Measurements from ENCODE around the gene TXNRD3.

Gene TXNRD3

DNA sequence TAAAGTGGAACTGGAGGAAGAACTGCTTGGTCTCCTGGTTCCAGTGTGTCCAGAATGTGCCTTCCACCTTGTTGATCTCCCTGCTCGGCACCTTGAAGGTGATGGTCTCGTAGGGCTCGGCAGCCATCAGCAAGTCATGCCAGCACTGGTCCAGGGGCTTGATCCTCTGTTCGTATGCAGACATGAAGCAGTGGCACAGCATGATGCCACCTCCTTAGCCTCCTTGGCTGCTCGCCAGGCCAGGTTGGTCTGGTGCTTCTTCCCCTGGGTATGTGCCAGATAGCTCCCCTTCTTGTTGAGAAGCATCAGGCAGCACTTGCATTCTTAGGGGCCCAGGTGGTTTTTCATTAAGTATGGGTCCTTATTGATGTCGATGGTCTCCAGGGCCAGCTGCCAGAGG, 17.8 kb upstream of the TXNRD3 start:
- no peak overlapping the region for H3K4me3 ChIP-seq (ENCODE audit: low read depth, low read length)

DNA sequence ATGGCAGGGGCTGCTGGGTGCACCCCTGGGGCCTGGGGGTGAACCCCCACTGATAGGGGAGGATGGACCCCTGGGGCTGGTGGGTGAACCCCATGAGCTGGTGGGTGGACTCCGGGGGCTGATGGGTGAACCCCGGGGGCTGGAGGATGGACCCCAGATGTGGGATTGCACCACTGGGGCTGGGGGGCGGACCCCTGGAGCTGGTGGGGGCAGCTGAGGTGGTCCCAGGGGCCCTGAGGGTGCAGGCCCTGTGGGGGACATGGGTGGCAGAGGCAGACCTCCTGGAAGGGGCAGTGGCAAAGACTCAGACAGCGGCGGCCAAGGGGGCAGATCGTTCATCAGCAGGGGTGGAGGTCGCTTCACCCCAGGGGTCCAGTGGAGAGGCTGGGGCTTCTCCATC, 17.4 kb upstream of the TXNRD3 start:
- H3K4me3 ChIP-seq (ENCODE audit: low read depth, low read length): no peak overlapping the region

DNA sequence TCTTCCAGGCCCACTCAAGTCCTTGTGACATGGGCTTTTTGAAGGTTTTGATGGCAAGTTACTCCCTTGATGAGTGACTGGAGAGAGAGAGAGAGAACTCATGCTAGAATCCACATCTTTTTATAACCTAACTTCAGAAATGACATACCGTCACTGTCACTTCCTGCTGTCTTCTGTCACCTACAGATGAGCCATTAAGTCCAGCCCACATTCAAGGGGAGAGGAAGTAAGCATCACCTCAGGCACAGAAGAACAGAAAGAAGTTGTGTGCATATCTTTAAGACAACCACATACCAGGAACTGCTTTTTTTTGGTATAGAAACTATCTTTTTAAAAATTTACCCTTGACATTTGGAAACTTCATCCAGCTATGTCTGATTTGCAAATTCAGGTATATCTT, 16.6 kb upstream of the TXNRD3 start:
- no peak overlapping the region for H3K4me3 ChIP-seq (ENCODE audit: low read depth, low read length)

DNA sequence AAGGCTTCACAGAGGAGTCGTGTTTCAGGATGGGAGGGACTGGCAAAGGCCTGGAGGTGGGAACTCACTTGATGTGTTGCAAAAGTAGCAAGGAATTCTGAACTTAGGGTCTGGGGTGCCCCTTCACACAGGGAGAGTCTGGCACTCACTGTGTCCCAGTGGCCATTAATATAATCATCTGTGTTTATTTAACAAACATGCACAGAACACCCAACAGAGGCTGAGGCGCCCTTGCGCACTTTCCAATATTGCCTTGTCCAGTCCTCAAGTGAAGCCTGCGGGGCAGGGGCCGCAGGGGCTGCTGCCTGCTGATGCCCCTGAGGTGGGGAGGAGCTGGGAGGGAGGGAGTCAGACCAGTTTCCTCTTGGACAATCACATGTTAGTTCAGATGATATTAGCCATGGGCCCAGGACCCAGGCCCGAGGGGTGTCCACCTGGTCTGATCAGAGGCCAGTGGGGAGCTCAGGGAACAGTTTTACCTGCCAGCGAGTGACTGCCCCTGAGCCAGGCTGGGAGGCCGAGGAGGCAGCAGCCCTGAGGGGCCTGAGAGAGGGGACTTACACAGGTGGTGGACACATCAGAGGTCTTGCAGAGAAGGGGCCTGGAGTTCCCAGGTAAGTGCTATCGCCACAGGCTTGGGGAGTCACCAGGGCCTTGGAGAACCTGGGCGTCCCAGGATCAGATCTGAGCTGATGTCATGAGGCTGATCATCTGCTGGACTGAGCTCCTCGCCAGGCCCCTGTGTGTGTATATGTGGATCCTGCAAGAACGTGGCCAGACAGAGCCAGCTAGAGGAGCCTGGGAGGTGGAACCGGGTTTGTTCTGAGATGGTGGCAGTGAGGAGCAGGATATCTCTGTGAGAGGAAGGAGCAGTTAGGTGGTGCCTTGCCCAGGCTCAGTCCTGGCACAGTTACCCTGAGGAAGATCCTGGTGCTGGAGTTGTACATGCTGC, 13.8 kb upstream of the TXNRD3 start:
- no peak overlapping the region for H3K4me3 ChIP-seq (ENCODE audit: low read depth, low read length)

DNA sequence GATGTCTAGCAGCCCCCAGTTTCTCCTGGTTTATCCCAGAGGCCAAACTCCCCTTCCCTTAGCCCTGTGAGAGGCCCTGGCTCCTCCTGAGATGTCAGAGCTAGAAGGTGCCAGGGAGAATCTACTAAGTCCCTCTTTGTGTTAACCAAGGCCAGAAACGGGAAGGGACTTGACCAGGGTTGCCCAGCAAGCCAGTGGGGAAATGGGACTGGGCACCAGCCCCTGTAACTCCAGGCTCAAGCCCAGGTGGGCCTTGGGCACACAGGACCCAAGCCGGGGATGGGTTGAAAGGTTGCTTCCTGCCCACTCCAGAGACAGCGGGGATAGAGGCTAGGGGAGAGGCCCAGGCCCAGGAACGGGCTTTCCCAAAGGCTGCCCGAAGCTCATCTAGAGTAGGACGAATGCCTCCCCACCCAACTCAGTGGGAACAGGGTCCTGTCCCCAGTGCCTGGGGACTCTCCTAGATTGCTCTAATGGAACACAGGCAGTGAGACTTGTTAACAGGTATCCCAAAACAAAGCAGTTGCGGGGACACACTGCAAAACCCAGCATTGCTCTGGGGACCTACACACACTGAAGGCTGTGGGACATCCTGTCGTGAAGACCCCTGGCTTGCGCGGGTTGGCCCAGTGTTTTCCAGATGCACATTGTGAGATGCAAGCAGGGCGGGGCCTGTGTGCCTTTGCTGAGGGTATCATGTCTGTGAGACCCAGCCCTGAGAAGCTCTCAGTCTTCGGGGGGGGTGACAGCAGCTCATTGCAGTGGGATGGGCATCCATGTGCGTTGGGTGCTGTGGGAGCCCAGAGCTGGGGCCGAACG, 12.9 kb upstream of the TXNRD3 start:
- H3K4me3 ChIP-seq (ENCODE audit: low read depth, low read length): no peak overlapping the region

DNA sequence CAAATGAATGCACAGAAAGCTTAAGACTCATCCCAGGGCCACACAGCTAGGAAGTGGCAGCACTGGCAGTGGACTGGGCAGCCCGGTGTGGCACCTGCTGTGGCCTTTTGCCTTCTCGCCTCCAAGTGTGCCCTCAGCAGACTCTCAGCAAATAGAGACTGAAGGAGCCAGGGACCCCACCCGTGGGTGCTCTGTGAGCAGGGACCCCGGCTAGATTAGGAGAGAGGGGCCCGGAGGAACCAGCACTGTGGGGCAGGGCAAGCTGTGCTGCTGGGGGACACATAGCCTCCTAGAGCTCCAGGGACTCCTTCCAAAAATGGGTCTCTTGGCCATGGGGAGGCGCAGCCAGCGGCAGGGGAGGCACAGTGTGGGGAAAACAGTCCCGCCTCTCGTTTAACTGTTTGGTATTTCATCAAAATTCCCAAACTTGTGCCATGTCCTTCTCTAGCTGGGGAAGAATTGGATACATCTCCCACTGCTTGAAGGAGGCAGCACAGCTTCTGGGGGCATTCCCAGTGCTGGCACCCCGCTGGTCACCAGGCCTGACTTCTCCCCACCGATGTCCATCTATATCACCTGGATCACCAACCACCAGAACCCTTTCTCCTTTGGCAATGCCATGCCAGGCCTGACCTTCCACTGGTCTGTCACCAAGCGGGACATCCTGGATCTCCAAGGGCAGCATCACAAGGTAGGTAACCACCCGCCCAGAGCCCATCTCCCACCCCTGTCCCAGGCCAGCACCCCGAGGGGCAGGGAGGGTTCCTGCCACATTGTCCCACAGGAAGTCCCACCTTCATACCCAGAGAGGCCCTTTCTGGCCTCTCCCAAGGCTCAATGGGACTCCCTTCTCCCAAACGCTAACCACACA, 12.0 kb upstream of the TXNRD3 start:
- H3K4me3 ChIP-seq (ENCODE audit: low read depth, low read length): no peak overlapping the region

DNA sequence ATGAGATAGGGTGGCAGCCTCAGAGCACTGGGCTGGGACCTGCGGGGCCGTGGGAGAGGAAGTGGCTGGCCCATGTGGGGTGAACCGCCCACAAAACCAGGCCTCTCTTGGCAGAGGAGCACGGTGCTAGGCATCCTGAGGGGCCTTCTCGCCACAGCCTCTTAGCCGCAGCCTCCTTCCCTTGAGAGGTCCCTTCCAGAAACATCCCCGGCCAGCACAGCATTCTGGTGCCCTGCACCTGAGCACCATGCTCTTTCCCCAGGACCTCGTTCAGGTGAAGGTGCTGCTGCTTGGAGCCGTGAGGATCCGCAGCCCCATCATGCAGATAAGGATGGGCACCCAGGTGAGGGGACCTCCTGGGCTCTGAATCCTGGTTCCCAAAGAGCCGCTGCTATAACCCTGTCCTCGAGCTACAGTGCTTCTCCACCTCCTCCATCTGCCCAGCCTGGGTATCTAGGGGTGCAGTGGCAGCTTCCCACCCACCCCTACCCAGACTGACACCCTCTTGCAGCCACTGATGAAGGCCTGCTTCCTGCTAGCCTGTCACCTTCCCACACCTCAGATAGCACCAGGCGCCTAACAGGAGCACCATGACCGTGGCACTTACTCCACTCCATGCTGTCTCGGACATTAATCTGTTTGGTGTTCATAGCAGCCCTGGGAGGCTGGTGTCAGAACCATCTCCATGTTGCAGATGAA, 11.2 kb upstream of the TXNRD3 start:
- no peak overlapping the region for H3K4me3 ChIP-seq (ENCODE audit: low read depth, low read length)

DNA sequence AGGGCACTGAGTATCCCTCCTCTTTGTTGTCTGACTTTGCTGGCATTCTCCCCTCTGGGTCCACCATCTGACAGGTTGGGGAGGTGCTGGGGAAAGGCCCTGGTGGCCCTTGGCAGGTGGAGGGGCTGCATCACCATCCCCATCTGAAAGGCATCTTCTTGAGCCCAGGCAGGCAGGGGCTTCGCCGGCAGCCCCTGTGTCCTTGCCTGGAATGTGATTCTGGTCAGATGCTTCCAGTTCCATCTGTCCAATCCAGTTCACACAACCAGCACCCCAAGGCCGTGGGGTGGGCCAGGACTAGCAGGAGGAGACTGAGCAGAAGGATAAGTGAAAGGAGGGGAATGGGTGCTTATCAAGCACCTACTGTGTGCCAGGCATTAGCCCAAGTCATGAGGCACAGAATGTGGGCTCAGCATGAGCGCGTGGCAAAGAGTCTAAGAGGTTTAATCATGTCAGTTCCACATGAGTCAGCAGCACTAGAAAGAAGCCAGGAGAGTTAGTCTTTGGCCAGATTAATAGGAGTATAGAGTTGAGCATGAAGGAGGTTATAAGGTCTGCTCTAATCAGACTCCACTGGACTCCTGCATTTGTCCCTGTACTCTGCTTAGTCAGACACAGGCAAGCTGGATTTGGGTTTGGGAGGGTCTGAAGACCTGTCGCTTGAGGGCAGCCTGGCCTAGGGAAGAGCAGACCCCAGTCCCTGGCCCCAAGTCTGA, 10.5 kb upstream of the TXNRD3 start:
- H3K4me3 ChIP-seq (ENCODE audit: low read depth, low read length): no peak overlapping the region

DNA sequence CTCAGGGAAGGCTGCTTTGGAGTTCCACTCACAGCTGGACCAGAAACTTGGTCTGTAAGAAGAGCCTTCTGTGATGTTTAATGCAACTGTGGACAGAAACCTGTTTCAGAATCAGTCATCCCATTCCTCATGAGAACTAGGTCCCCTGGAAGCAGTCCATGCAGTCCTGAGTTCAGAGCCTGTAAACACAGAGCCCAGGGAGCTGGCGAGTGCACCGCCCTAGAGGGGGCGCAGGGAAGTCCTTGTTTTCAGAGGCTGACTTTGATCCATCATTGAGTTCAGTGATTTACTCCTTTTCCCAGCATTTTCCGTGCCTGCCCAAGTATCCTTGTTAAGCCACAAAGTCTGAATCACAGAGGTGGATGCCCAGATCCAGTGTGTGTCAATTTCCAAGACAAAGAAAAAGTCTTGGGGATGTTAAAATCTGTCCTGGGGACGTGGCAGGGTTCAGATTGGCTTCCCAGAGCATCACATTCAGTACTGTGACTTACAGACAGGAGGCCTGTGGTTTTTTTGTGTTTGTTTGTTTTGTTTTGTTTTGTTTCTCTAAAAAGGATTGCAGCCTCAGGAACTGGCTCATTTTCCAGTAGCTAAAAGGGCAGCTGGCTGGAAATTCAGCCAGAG, 9.8 kb upstream of the TXNRD3 start:
- no peak overlapping the region for H3K4me3 ChIP-seq (ENCODE audit: low read depth, low read length)

DNA sequence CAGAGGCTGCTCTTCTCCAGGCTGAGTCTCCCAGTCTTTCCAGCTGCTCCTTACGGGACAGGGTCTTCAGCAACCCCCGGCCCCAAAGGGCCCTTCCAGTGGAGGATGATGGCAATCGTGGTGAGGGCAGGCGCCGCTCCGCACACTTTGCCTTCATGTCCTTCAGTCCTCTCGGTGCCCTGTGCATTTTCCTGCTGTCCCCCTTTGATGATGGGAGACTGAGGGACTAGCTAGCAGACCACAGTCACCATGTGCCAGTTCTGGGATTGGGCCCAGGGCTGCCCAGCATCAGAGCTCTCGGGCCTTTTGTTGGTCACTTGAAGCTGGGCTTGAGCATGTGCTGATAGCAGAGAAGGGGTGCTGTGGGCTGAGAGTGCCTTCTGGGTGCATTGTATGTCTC, 8.8 kb upstream of the TXNRD3 start:
- H3K4me3 ChIP-seq (ENCODE audit: low read depth, low read length): no peak overlapping the region

DNA sequence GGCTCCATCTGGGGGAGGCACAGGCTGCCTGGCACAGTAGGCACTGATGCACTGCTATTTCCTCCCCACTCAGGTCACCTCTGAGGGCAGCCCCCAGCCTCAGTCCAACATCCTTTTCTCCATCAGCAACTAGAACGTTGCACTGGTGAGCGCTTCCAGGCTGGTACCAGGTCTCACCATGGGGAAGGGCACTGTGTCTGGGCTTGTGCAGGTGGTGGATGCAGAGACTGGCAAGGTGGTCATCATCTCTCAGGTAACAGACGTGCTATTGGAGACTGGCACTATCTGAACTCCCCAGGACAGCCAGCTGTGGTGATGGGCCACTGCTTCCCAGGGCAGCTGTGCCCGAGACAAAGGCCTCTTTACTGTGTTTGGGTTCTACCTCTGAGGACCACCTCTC, 8.3 kb upstream of the TXNRD3 start:
- no peak overlapping the region for H3K4me3 ChIP-seq (ENCODE audit: low read depth, low read length)

DNA sequence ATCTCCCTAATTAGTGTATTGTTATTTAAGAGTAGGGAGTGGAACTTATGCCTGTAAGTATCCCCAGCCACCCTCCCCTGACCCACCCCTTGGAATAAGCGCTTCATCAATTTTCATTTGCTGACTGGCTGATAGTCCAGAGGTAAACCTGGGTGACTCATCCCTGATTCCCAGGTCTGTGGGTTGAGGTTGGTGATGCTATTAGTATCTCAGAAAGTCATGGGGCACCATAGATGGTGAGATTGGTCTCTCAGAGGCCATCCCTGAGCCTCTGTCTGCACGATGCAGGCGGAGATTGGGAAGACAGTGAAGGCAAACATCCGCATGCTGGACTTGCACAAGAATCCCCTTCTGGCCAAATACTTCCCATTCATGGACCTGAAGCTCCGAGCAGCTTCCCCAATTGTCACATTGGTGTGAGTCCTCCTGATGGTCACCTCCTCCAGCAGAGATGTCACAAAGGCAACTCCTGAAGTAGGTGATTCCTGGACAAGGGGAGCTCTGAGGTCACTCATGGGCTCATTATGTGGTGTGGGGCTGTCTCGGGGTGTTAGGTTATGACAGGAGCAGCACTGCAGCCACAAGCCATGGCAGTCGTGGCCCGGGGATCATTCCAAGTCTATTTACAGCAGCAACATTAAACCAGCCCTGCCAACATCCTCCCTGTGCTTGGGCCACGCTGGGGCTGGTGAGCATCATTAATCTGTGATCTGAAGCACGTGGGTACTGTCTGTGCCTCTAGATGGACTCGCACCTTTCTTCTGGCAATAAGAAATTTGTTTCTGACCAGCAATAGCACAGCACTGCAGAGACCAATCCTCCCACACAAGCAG, 6.8 kb upstream of the TXNRD3 start:
- H3K4me3 ChIP-seq (ENCODE audit: low read depth, low read length): no peak overlapping the region

DNA sequence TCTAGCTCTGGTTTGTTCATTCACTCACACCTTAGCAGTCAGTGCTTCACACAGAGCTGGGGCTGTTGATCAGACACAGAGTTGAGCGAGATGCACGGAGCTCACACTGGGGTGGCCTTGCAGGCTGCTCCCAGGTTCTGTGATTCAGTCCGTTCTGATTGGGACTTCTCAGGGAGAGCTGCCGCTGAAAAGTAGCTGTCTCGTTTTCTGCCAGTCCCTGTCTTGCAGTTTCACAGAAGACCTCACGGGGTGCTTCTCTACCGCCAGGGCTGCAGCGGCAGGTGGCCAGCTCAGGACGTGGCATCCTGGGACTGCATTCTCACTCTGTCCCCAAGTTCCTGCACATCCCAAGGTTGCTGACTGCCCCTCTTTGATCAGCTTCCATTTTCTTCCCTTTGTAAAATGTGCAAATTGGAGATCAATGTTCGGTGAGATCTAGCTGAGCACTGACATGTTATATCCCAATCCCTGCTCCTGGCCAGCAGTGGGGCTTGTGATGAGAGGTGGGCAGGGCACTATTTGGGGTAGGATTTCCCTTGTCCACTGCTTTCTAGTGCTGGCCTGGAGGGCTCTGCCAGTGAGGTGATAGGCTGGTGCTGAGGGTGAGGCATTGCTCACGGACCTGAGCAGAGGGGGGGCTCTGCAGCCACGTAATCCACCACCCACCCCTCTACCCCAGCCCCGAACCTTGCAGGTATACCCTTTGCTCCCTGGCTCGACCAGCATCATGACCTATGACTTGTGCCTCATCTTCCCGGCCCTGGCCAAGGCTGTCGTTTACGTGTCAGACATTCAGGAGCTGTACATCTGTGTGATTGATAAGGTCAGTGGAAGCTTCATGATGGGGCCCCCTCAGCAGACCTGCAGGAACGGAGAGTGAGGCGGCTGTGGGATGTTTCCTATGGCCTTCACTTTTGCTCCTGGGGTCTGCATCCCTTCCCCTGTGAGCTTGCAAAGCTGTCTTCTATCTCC, 5.3 kb upstream of the TXNRD3 start:
- no peak overlapping the region for H3K4me3 ChIP-seq (ENCODE audit: low read depth, low read length)

DNA sequence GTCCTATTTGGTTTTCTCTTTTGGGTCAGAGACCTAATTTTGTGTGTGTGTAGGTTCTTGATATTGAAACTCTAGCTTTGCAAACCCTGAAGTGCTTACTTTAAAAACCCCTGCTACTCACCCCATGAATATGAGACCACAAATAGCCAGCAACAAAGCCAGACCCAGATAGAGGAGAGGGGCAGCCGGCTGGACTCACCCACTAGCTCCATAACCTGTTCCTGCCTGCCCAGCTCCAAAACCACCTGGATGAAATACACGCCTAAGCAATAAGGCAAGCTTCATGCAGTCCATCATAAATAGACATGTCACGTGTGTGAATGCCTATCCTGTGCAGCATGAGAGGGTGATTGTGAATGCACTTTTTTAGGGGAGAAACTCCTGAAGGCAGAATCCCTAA, 3.7 kb upstream of the TXNRD3 start:
- no peak overlapping the region for H3K4me3 ChIP-seq (ENCODE audit: low read depth, low read length)

DNA sequence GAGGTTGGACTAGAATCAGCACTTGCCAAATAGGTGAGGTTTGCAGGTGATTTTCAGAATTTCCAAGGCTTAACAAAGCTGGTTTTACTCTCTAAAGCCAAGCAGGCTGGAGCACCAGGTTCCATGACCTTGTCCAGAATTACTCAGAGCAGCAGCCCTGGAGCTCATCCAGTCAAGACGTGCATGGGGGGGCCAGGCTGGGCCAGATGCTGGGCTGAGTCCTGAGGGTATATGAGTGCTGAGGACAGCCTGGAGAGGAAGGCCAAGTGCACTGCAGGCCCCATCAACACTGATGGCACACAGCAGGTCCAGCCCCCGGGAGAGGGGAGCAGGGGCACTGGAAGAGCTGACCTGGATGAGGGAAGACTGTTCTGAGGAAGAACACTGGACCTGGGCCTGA, 3.0 kb upstream of the TXNRD3 start:
- H3K4me3 ChIP-seq (ENCODE audit: low read depth, low read length): no peak overlapping the region

DNA sequence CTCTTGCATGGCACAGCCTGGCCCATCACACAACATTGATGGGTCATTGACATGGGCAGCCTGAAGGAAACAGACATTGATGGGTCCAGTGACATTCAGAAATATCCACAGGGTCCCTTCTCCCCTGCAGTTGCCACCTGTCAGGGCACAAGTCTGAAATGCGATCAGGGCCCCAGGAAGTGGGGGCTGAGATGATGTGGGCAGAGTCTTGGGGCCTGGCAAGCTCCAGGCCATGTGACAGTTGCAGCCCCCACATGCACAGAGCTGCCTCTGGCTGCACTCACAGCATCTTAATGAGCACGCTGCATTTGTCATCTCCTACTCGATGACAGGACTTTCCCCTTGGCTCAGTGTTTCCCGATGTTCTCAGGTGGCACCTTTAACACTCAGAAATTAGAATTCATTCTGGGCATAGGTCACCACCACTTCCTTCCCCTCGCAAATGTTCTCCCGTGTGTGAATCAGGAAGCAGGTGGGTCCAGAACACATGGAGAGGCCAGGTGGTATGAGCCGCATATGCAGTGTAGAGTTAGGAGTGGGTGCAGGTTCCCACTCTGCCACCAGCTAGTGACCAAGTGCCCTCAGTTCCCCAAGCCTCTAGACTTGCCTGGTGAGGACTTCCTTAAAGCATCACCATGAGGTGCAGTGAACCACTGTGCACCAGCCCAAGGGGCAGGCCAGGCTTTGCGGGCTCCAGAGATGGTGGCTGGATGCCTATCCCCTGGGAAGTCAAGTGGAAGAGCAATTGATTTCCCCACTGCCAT, 1.6 kb upstream of the TXNRD3 start:
- H3K4me3 ChIP-seq (ENCODE audit: low read depth, low read length): no peak overlapping the region

DNA sequence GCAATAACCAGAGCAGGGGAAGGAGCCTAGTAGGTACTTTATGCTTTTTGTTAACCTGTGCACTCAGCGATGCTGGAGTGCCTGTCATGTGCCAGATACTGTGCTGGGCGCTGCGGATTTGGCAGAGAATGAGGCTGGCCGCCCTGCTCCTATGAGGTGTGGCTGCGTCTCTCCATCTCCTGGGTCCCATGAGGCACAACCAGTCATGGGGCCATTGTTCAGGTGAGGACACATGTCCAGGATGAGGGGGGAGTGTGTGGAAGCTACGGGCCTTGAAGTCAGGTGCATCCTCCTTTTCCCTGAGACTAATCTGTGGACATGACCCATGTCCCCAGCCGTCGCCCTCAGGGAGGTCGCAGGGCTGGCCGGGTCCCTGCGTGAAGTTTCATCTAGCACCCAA, 963 bp upstream of the TXNRD3 start:
- H3K4me3 ChIP-seq (ENCODE audit: low read depth, low read length): no peak overlapping the region

Data from iPS-11a (cell line).